HG02981 (cell line): ENCODE data around the gene CHD5.
"Not testable (repeated sequence)": the region's sequence is repeated elsewhere in the genome, so short reads cannot be mapped to it uniquely, and the experiment has no call there.

Experiments used
- ATAC-seq: cut with Tn5 transposase; IDR thresholded peaks from one replicate; pipeline ENCODE4 v1.9.1; 2021; ENCODE audit warnings: mild to moderate bottlenecking, moderate library complexity; ENCODE audit not compliant: unreplicated experiment

Gene CHD5

GRCh38 chr1:6180268-6180706, at the start of gene CHD5:
Gene CHD5, minus strand, starts transcription at chr1:6180321. Its CDS starts 298 bp downstream, at chr1:6180023.
- no peak for ATAC-seq

GRCh38 chr1:6225651-6226050, 45.5 kb upstream of the CHD5 start:
- ATAC-seq: no peak

- no peak for ATAC-seq
These were observed 44.6 kb upstream of the CHD5 start for GRCh38 chr1:6224718-6225117.

GRCh38 chr1:6223617-6224016, 43.5 kb upstream of the CHD5 start:
- ATAC-seq: no peak

GRCh38 chr1:6222636-6223035, 42.5 kb upstream of the CHD5 start:
- no peak for ATAC-seq

GRCh38 chr1:6221210-6221784, 41.2 kb upstream of the CHD5 start:
- no peak for ATAC-seq

- ATAC-seq: no peak
These were observed 40.1 kb upstream of the CHD5 start for GRCh38 chr1:6220236-6220635.

GRCh38 chr1:6219641-6220040, 39.5 kb upstream of the CHD5 start:
- ATAC-seq: not testable (repeated sequence)

- no peak for ATAC-seq
These were observed 38.4 kb upstream of the CHD5 start for GRCh38 chr1:6218375-6219164.

GRCh38 chr1:6212193-6212959, 32.3 kb upstream of the CHD5 start:
- ATAC-seq: no peak

GRCh38 chr1:6211731-6212130, 31.6 kb upstream of the CHD5 start:
- ATAC-seq: no peak

GRCh38 chr1:6210591-6211355, 30.7 kb upstream of the CHD5 start:
- ATAC-seq: no peak

GRCh38 chr1:6209661-6210580, 29.8 kb upstream of the CHD5 start:
- ATAC-seq: no peak

GRCh38 chr1:6208723-6209660, 28.9 kb upstream of the CHD5 start:
- ATAC-seq: no peak

- ATAC-seq: no peak
These were observed 27.8 kb upstream of the CHD5 start for GRCh38 chr1:6207921-6208320.

- ATAC-seq: no peak
These were observed 27.2 kb upstream of the CHD5 start for GRCh38 chr1:6207075-6207885.

- ATAC-seq: no peak
These were observed 26.4 kb upstream of the CHD5 start for GRCh38 chr1:6206520-6206855.

- ATAC-seq: peak; percentile 49
These were observed 25.9 kb upstream of the CHD5 start, which contains the start of gene RNF207 for GRCh38 chr1:6205849-6206519. Gene RNF207, plus strand, starts transcription at chr1:6206119. Its CDS starts 417 bp downstream, at chr1:6206536.
